ENCODE measurements around the gene NBL1. TPM values are rescaled to one million over a fixed set of nuclear protein-coding genes. Genes with fewer than 3 reads are reported as not detected.

Gene NBL1
- total and polyA plus RNA-seq, 4 donors: 0.72 to 4.4 (median 1.7) TPM

DNA sequence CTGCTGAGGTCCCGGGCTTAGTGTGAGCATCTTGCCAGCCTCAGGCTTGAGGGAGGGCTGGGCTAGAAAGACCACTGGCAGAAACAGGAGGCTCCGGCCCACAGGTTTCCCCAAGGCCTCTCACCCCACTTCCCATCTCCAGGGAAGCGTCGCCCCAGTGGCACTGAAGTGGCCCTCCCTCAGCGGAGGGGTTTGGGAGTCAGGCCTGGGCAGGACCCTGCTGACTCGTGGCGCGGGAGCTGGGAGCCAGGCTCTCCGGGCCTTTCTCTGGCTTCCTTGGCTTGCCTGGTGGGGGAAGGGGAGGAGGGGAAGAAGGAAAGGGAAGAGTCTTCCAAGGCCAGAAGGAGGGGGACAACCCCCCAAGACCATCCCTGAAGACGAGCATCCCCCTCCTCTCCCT is 13.4 kb downstream of the NBL1 start:
- 92% methylated on average over 10 of the region's 10 CpGs for WGBS
- Histone ChIP-seq H3K4me1 (ENCODE audit: control insufficient read depth in 4 of 4, insufficient read depth in 4 of 4, low read length in 3 of 4) (peaks cover 0 to 4% (median 2%) of the 10 kb centered on the region in 4 donors), H3K9ac (ENCODE audit: low read depth in 1 of 2, low read length in 2 of 2) (no peak overlapping the region), H3K36me3 (ENCODE audit: control insufficient read depth in 4 of 4, insufficient read depth in 3 of 4, low read depth in 1 of 4, low read length in 3 of 4) (no peaks in the 10 kb centered on the region), H3K27me3 (ENCODE audit: control insufficient read depth in 4 of 4, insufficient read depth in 4 of 4, low read length in 3 of 4) (no peaks in the 10 kb centered on the region), H3K4me3 (ENCODE audit: low read depth in 1 of 3, low read length in 3 of 3) (no peak overlapping the region), H3K9me3 (ENCODE audit: control insufficient read depth in 4 of 4, low read length in 3 of 4) (no peaks in the 10 kb centered on the region), H3K27ac (ENCODE audit: low read depth in 1 of 2, low read length in 2 of 2) (no peak overlapping the region)
- TF ChIP-seq HNF4A (conservative IDR thresholded peaks at IDR 0.05) (no peak), YY1 (IDR thresholded peaks at IDR 0.05) (no peak), NR2F2 (IDR thresholded peaks at IDR 0.05) (no peak), RAD21 (IDR thresholded peaks at IDR 0.05) (no peak), TAF1 (conservative IDR thresholded peaks at IDR 0.05) (no peak), GABPA (IDR thresholded peaks at IDR 0.05 in 1 of 2, conservative IDR thresholded peaks at IDR 0.05 in 1 of 2) (no peak), FOXA2 (IDR thresholded peaks at IDR 0.05) (no peak), EGR1 (IDR thresholded peaks at IDR 0.05; ENCODE audit: low read depth in 2 of 2) (no peak), FOXA1 (IDR thresholded peaks at IDR 0.05) (no peak), SP1 (IDR thresholded peaks at IDR 0.05) (no peak), RXRA (IDR thresholded peaks at IDR 0.05) (no peak)
- TF ChIP-seq, protein P1, sequence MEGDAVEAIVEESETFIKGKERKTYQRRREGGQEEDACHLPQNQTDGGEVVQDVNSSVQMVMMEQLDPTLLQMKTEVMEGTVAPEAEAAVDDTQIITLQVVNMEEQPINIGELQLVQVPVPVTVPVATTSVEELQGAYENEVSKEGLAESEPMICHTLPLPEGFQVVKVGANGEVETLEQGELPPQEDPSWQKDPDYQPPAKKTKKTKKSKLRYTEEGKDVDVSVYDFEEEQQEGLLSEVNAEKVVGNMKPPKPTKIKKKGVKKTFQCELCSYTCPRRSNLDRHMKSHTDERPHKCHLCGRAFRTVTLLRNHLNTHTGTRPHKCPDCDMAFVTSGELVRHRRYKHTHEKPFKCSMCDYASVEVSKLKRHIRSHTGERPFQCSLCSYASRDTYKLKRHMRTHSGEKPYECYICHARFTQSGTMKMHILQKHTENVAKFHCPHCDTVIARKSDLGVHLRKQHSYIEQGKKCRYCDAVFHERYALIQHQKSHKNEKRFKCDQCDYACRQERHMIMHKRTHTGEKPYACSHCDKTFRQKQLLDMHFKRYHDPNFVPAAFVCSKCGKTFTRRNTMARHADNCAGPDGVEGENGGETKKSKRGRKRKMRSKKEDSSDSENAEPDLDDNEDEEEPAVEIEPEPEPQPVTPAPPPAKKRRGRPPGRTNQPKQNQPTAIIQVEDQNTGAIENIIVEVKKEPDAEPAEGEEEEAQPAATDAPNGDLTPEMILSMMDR (IDR thresholded peaks at IDR 0.05; ENCODE audit: low read depth, low read length, missing input control): no peak
- TF ChIP-seq, protein P2, sequence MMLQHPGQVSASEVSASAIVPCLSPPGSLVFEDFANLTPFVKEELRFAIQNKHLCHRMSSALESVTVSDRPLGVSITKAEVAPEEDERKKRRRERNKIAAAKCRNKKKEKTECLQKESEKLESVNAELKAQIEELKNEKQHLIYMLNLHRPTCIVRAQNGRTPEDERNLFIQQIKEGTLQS (IDR thresholded peaks at IDR 0.05): no peak
- no peak for DNase-seq (ENCODE audit: low spot score)

DNA sequence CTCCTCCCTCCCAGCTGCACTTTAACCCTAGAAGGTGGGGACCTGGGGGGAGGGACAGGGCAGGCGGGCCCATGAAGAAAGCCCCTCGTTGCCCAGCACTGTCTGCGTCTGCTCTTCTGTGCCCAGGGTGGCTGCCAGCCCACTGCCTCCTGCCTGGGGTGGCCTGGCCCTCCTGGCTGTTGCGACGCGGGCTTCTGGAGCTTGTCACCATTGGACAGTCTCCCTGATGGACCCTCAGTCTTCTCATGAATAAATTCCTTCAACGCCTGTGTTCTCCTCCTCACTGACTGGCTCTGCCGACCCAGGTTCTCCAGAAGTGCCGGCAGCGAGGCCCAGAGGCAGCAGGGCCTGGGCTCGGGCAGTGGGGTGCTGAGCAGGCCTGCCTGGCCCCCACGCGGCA is 14.1 kb downstream of the NBL1 start:
- DNase-seq (ENCODE audit: low spot score): no peak
- Histone ChIP-seq H3K36me3 (ENCODE audit: control insufficient read depth in 4 of 4, insufficient read depth in 3 of 4, low read depth in 1 of 4, low read length in 3 of 4) (no peaks in the 10 kb centered on the region), H3K4me3 (ENCODE audit: low read depth in 1 of 3, low read length in 3 of 3) (no peak overlapping the region), H3K4me1 (ENCODE audit: control insufficient read depth in 4 of 4, insufficient read depth in 4 of 4, low read length in 3 of 4) (peaks cover 0 to 4% (median 2%) of the 10 kb centered on the region in 4 donors), H3K27me3 (ENCODE audit: control insufficient read depth in 4 of 4, insufficient read depth in 4 of 4, low read length in 3 of 4) (no peaks in the 10 kb centered on the region), H3K9ac (ENCODE audit: low read depth in 1 of 2, low read length in 2 of 2) (no peak overlapping the region), H3K27ac (ENCODE audit: low read depth in 1 of 2, low read length in 2 of 2) (no peak overlapping the region), H3K9me3 (ENCODE audit: control insufficient read depth in 4 of 4, low read length in 3 of 4) (no peaks in the 10 kb centered on the region)
- TF ChIP-seq HNF4A (conservative IDR thresholded peaks at IDR 0.05) (no peak), FOXA2 (IDR thresholded peaks at IDR 0.05) (no peak), SP1 (IDR thresholded peaks at IDR 0.05) (no peak), JUND (IDR thresholded peaks at IDR 0.05) (no peak)
- TF ChIP-seq, protein P3, sequence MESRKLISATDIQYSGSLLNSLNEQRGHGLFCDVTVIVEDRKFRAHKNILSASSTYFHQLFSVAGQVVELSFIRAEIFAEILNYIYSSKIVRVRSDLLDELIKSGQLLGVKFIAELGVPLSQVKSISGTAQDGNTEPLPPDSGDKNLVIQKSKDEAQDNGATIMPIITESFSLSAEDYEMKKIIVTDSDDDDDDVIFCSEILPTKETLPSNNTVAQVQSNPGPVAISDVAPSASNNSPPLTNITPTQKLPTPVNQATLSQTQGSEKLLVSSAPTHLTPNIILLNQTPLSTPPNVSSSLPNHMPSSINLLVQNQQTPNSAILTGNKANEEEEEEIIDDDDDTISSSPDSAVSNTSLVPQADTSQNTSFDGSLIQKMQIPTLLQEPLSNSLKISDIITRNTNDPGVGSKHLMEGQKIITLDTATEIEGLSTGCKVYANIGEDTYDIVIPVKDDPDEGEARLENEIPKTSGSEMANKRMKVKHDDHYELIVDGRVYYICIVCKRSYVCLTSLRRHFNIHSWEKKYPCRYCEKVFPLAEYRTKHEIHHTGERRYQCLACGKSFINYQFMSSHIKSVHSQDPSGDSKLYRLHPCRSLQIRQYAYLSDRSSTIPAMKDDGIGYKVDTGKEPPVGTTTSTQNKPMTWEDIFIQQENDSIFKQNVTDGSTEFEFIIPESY (IDR thresholded peaks at IDR 0.05): no peak
- 92% methylated on average over 13 of the region's 13 CpGs for WGBS

DNA sequence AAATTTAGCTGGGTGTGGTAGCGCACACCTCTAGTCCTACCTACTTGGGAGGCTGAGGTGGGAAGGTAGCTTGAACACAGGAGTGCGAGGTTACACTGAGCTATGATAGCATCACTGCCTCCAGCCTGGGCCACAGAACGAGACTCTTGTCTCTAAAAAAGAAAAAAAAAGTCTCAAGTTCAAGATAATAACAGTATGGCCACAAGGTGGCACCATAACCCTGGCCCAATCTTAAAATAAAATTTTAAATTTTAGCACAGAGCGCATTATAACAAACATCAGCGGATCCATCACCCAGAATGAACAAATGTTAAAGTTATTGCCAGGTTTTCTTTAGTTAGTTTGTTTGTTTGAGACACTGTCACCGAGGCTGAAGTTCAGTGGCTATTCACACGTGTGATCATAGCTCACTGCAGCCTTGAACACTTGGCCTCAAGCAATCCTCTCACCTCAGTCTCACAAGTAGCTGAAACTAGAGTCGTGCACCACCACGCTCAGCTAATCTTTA is 17.7 kb downstream of the NBL1 start:
- Histone ChIP-seq H3K27ac (ENCODE audit: low read depth in 1 of 2, low read length in 2 of 2) (no peak overlapping the region), H3K9me3 (ENCODE audit: control insufficient read depth in 4 of 4, low read length in 3 of 4) (no peaks in the 10 kb centered on the region), H3K4me1 (ENCODE audit: control insufficient read depth in 4 of 4, insufficient read depth in 4 of 4, low read length in 3 of 4) (peaks cover 0 to 6% (median 4%) of the 10 kb centered on the region in 4 donors), H3K9ac (ENCODE audit: low read depth in 1 of 2, low read length in 2 of 2) (no peak overlapping the region), H3K36me3 (ENCODE audit: control insufficient read depth in 4 of 4, insufficient read depth in 3 of 4, low read depth in 1 of 4, low read length in 3 of 4) (no peaks in the 10 kb centered on the region), H3K4me3 (ENCODE audit: low read depth in 1 of 3, low read length in 3 of 3) (no peak overlapping the region), H3K27me3 (ENCODE audit: control insufficient read depth in 4 of 4, insufficient read depth in 4 of 4, low read length in 3 of 4) (peaks cover 0 to 7% (median 3%) of the 10 kb centered on the region in 4 donors)
- 11% methylated on average over 9 of the region's 9 CpGs for WGBS
- no peak for DNase-seq (ENCODE audit: low spot score)
- TF ChIP-seq RAD21 (IDR thresholded peaks at IDR 0.05) (peak; percentile 73 to 78), RXRA (IDR thresholded peaks at IDR 0.05) (no peak)
- TF ChIP-seq, protein P1 (IDR thresholded peaks at IDR 0.05; ENCODE audit: low read depth, low read length, missing input control): peak; percentile 50
